ENCODE data around the gene POLA1. TPM values are rescaled to one million over a fixed set of nuclear protein-coding genes. Genes with fewer than 3 reads are reported as not detected.
"Not testable (repeated sequence)": the region's sequence is repeated elsewhere in the genome, so short reads cannot be mapped to it uniquely, and the experiment has no call there.

Gene POLA1
- total RNA-seq, 1 donor from 2014 or later = 11.1 TPM

DNA sequence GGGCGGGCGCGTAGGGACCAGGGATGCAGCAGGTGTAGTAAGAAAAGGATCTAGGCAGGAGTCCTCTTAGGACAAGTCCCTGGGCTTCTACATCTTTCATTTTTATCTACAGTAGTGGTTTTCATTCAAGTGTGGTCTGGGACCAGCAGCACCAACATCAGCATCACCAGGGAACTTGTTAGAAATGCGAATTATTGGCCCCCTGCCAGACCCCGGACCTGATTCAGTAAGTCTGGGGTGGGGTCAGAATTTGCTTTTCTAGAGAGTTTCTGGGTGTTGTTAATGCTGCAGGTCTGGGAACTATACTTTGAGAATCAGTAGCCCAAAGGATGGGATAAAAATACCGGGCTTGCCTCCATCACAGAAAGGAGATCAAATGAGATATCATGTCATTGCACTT, 45.2 kb upstream of the POLA1 start:
- intact Hi-C loops (cut with DNase I) = no loop called here
- Histone ChIP-seq H3K36me3 (no peaks in the 10 kb centered on the region), H3K27ac (no peak overlapping the region), H3K27me3 (no peaks in the 10 kb centered on the region), H3K4me1 (no peaks in the 10 kb centered on the region), H3K4me3 (no peak overlapping the region), H3K9me3 (no peaks in the 10 kb centered on the region)
- TF ChIP-seq, protein P1, sequence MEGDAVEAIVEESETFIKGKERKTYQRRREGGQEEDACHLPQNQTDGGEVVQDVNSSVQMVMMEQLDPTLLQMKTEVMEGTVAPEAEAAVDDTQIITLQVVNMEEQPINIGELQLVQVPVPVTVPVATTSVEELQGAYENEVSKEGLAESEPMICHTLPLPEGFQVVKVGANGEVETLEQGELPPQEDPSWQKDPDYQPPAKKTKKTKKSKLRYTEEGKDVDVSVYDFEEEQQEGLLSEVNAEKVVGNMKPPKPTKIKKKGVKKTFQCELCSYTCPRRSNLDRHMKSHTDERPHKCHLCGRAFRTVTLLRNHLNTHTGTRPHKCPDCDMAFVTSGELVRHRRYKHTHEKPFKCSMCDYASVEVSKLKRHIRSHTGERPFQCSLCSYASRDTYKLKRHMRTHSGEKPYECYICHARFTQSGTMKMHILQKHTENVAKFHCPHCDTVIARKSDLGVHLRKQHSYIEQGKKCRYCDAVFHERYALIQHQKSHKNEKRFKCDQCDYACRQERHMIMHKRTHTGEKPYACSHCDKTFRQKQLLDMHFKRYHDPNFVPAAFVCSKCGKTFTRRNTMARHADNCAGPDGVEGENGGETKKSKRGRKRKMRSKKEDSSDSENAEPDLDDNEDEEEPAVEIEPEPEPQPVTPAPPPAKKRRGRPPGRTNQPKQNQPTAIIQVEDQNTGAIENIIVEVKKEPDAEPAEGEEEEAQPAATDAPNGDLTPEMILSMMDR (IDR thresholded peaks at IDR 0.05) = no peak
- ATAC-seq = no peak
- DNase-seq = no peak

DNA sequence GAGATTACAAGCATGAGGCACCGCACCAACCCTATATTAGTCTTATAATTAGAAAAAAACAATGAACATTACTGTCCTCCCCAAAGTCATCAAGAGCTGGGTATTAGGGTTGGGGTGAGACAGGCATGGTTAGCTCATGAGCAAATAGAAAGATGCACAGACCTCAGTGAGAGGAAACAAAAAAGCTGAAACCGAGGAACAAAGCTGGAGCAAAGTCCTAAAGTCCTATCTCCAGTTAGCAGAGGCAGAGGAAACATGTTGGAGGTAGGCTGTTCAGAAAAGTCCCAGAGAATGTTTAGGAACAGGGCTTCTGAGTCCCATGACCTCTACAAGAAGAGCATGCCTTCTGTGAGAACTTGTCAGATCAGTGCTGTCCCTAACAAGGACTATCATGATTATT, 41.9 kb upstream of the POLA1 start:
- intact Hi-C loops (cut with DNase I) = no loop called here
- H3K36me3 ChIP-seq = no peaks in the 10 kb centered on the region
- H3K27me3 ChIP-seq = no peaks in the 10 kb centered on the region
- ATAC-seq (no peak), DNase-seq (no peak)
- H3K9me3 ChIP-seq = no peaks in the 10 kb centered on the region
- no peak overlapping the region for H3K27ac ChIP-seq
- no peaks in the 10 kb centered on the region for H3K4me1 ChIP-seq
- TF ChIP-seq, protein P1 (IDR thresholded peaks at IDR 0.05) = no peak
- no peak overlapping the region for H3K4me3 ChIP-seq

DNA sequence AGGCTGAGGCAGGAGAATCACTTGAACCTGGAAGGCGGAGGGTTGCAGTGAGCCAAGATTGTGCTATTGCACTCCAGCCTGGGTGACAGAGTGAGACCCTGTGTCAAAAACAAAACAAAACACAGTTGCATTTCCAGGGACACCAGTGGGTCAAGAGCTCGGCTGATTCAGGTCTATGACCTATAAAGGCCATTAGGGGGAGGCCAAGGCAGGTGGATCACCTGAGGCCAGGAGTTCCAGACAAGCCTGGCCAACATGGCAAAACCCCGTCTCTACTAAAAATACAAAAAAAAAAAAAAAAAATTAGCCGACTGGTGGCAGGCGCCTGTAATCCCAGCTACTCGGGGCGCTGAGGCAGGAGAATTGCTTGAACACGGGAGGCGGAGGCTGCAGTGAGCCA, 38.0 kb upstream of the POLA1 start:
- H3K27ac ChIP-seq; H3K4me1 ChIP-seq; DNase-seq; ATAC-seq; H3K36me3 ChIP-seq; H3K4me3 ChIP-seq; H3K27me3 ChIP-seq; intact Hi-C loops (cut with DNase I); H3K9me3 ChIP-seq: not testable (repeated sequence)

DNA sequence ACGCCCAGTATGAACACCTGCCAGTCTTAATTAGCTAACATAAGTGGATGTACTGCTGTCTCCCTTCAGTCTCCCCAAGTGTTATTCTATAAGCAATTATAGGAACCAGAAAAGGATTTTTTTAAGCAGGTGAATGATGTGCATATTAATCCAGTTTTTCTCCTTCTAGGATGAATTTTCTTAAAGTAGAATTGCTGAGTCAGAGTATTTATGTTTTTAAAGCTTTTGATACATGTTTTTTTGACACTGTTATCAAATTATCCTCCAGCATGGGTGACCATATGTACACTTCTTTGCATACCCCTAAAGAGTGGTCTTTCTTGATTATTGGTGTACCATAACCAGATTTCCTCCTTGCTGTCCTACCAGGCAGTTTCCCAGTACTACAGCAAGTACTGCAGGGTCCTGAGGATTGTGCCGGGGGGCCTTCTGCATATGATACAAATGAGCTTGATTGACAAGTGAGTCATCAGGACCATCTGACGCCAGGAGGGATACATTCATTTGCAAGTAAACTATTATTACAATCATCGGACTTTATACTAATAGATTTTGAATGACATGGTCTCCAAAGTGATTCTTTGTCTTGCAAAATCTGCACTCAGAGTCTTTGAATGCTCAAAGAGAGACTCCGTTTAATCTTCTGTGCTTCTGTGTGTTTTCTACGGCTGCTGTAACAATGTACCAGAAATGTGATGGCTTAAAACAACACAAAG, 35.9 kb upstream of the POLA1 start:
- no peak for ATAC-seq
- intact Hi-C loops (cut with DNase I) = no loop called here
- TF ChIP-seq, protein P1 (IDR thresholded peaks at IDR 0.05) = no peak

DNA sequence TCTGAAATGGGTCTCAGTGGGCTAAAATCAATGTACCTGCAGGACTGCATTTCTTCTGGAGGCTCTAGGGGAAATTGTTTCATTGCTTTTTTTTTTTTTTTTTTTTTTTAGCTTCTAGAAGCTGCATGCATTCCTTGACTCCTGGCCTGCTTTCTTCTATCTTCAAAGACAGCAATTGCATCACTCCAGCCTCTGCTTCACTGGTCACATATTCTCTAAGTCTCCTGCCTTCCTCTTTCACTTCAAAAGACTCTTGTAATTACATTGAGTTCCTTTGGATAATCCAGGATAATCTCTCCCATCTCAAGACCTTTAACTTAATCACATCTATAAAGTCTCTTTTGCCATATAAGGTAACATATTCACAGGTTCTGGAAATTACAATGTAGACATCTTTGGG, 35.3 kb upstream of the POLA1 start:
- Histone ChIP-seq H3K9me3 (no peaks in the 10 kb centered on the region), H3K27ac (no peak overlapping the region), H3K27me3 (no peaks in the 10 kb centered on the region), H3K4me3 (no peak overlapping the region), H3K36me3 (no peaks in the 10 kb centered on the region), H3K4me1 (no peaks in the 10 kb centered on the region)
- TF ChIP-seq, protein P1 (IDR thresholded peaks at IDR 0.05) = no peak
- intact Hi-C loops (cut with DNase I) = no loop called here
- no peak for DNase-seq
- no peak for ATAC-seq

More for the DNA sequence above, 35.9 kb upstream of the POLA1 start:
- no peak for DNase-seq
- H3K4me3 ChIP-seq = no peak overlapping the region
- no peaks in the 10 kb centered on the region for H3K27me3 ChIP-seq
- no peaks in the 10 kb centered on the region for H3K9me3 ChIP-seq
- no peaks in the 10 kb centered on the region for H3K4me1 ChIP-seq
- no peak overlapping the region for H3K27ac ChIP-seq
- H3K36me3 ChIP-seq = no peaks in the 10 kb centered on the region

DNA sequence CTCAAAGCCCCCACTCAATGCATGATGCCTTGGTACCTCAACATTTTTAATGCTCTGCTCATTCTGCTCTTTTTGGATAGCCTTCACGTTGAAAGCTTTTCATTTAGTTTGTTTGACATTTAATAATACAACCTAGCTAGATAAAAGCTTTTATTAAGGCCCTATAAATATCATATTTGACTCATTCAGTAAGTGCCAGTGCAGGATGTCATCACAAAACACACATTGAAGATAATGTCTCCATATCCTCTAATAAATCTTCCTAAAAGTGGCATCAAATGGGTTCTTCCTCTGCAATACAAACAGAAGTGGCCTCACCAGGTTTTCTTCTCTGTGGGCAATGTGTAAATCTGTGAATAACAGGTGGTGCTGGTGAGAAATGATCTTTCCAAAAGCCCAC, 34.6 kb upstream of the POLA1 start:
- Histone ChIP-seq H3K9me3 (no peaks in the 10 kb centered on the region), H3K4me3 (no peak overlapping the region), H3K27me3 (no peaks in the 10 kb centered on the region), H3K27ac (no peak overlapping the region), H3K36me3 (no peaks in the 10 kb centered on the region), H3K4me1 (no peaks in the 10 kb centered on the region)
- TF ChIP-seq, protein P1 (IDR thresholded peaks at IDR 0.05) = no peak
- intact Hi-C loops (cut with DNase I) = no loop called here
- ATAC-seq (no peak), DNase-seq (no peak)
